ENCODE results near the gene NR5A2.

- TF ChIP-seq, protein P1, sequence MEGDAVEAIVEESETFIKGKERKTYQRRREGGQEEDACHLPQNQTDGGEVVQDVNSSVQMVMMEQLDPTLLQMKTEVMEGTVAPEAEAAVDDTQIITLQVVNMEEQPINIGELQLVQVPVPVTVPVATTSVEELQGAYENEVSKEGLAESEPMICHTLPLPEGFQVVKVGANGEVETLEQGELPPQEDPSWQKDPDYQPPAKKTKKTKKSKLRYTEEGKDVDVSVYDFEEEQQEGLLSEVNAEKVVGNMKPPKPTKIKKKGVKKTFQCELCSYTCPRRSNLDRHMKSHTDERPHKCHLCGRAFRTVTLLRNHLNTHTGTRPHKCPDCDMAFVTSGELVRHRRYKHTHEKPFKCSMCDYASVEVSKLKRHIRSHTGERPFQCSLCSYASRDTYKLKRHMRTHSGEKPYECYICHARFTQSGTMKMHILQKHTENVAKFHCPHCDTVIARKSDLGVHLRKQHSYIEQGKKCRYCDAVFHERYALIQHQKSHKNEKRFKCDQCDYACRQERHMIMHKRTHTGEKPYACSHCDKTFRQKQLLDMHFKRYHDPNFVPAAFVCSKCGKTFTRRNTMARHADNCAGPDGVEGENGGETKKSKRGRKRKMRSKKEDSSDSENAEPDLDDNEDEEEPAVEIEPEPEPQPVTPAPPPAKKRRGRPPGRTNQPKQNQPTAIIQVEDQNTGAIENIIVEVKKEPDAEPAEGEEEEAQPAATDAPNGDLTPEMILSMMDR (IDR thresholded peaks at IDR 0.05; ENCODE audit: low read length): no peak
- no peak for TF ChIP-seq EZH2 (IDR thresholded peaks at IDR 0.05; ENCODE audit: borderline replicate concordance, low read length)
Observed at GRCh38 chr1:200213392-200213791, 185.9 kb downstream of the NR5A2 start.

Measured in OCI-LY1 (cell line).